HCT116 (cell line): Measurements from ENCODE around the gene PIK3CA. TPM values are rescaled to one million over a fixed set of nuclear protein-coding genes. Genes with fewer than 3 reads are reported as not detected.

Experiments
- ATAC-seq: fragments of 200-7000 bp; cut with Tn5 transposase; 2 replicates; pipeline ENCODE4 v1.9.1; 2020; ENCODE audit warnings: mild to moderate bottlenecking, moderate library complexity
- BruUV-seq: library from RNA; stranded (reverse); fragments of 400-500 nt; replicated peaks from 2 replicates; lab custom pipeline; 2021; lab: Mats Ljungman, UMichigan
- CTCF ChIA-PET: fragments of 300-600 bp; sonication (Branson Sonifier 250); formaldehyde crosslinking; loops from one replicate; lab custom pipeline; 2021; ENCODE audit warnings: antibody characterized with exemption; lab: Charles Lee
- POLR2A ChIA-PET: fragments of 300-600, 350-600 bp; sonication (Branson Sonifier 250); formaldehyde crosslinking; loops from one replicate; lab custom pipeline; 2021; ENCODE audit warnings: antibody characterized with exemption; lab: Charles Lee
- RAD21 ChIA-PET, 2 experiments: fragments of 300-600 bp; sonication (Branson Sonifier 250); formaldehyde crosslinking; loops; one replicate each; lab custom pipeline; 2023; ENCODE audit warnings: low total read pairs in 2 of 2; ENCODE audit not compliant: uncharacterized antibody in 2 of 2, unreplicated experiment in 2 of 2, low non-redundant PET in 1 of 2; lab: Charles Lee
- DNase-seq: peaks from one replicate; pipeline ENCODE4 v3.0.0-alpha.2; 2010; ENCODE audit warnings: low read depth, low spot score
- H2AFZ ChIP-seq: fragments of 200-600 bp; shearing (Covaris generic), sonication (generic); 2 replicates; pipeline ENCODE4 v1.6.1; 2017; ENCODE audit warnings: low read depth, mixed run types, mixed read lengths, antibody characterized with exemption, low read length; ENCODE audit not compliant: poor library complexity, severe bottlenecking
- H3K27ac ChIP-seq: 2 replicates; pipeline ENCODE4 v1.5.1; 2012; ENCODE audit warnings: low read depth, low read length
- H3K27me3 ChIP-seq: fragments of 200-600 bp; sonication (generic); 2 replicates; pipeline ENCODE4 v1.6.1; 2016; ENCODE audit warnings: mixed run types, low read length, mixed read lengths; ENCODE audit not compliant: insufficient read depth
- H3K36me3 ChIP-seq, 2 experiments: fragments of 200-500 bp in 1 of 2; fragments of 200-600 bp in 1 of 2; sonication (Bioruptor generic) in 1 of 2; sonication (generic) in 1 of 2; 2 replicates each; pipeline versions ENCODE4 v1.5.1 to v1.6.1; 2014 to 2016; ENCODE audit warnings: low read length in 2 of 2, inconsistent platforms in 1 of 2, mixed read lengths in 1 of 2, mixed run types in 1 of 2; ENCODE audit not compliant: insufficient read depth in 2 of 2, control insufficient read depth in 1 of 2
- H3K4me1 ChIP-seq, 2 experiments: fragments of 200-600 bp in 1 of 2; sonication (generic) in 1 of 2; 2 replicates each; pipeline versions ENCODE4 v1.5.1 to v1.6.1; 2012 to 2017; ENCODE audit warnings: low read length in 2 of 2, inconsistent platforms in 1 of 2, mild to moderate bottlenecking in 1 of 2, mixed read lengths in 1 of 2, mixed run types in 1 of 2, moderate library complexity in 1 of 2; ENCODE audit not compliant: insufficient read depth in 2 of 2, control insufficient read depth in 1 of 2
- H3K4me2 ChIP-seq: fragments of 200-600 bp; sonication (generic); 2 replicates; pipeline ENCODE4 v1.6.1; 2017; ENCODE audit warnings: mixed run types, low read length, mixed read lengths
- H3K4me3 ChIP-seq, 2 experiments: fragments of 200-600 bp in 1 of 2; sonication (generic) in 1 of 2; replicated peaks in 1 of 2; 2 replicates each; pipeline ENCODE4 v1.5.1; 2011 to 2016; ENCODE audit warnings: low read length in 2 of 2, control low read depth in 1 of 2, low read depth in 1 of 2, mild to moderate bottlenecking in 1 of 2, mixed read lengths in 1 of 2, mixed run types in 1 of 2
- H3K79me2 ChIP-seq: fragments of 200-600 bp; sonication (generic); 2 replicates; pipeline ENCODE4 v1.6.1; 2017; ENCODE audit warnings: mild to moderate bottlenecking, mixed run types, low read length, moderate library complexity, mixed read lengths; ENCODE audit not compliant: insufficient read depth
- H3K9ac ChIP-seq: fragments of 200-600 bp; sonication (generic); 2 replicates; pipeline ENCODE4 v1.6.1; 2016; ENCODE audit warnings: low read length, mixed read lengths
- H3K9me2 ChIP-seq: fragments of 200-600 bp; sonication (generic), shearing (Covaris generic); 2 replicates; pipeline ENCODE4 v1.6.1; 2017; ENCODE audit warnings: mixed run types, mild to moderate bottlenecking, moderate library complexity; ENCODE audit not compliant: insufficient read depth
- H3K9me3 ChIP-seq, 2 experiments: fragments of 200-500 bp in 1 of 2; fragments of 200-600 bp in 1 of 2; sonication (Bioruptor generic) in 1 of 2; sonication (generic) in 1 of 2; 2 replicates each; pipeline ENCODE4 v1.6.1; 2014 to 2017; ENCODE audit warnings: low read length in 2 of 2, mixed read lengths in 2 of 2, inconsistent platforms in 1 of 2, low read depth in 1 of 2, mild to moderate bottlenecking in 1 of 2, mixed run types in 1 of 2, moderate library complexity in 1 of 2; ENCODE audit not compliant: control insufficient read depth in 1 of 2, insufficient read depth in 1 of 2
- H4K20me1 ChIP-seq: fragments of 200-600 bp; sonication (generic), shearing (Covaris generic); 2 replicates; pipeline ENCODE4 v1.6.1; 2017; ENCODE audit warnings: mixed run types, mild to moderate bottlenecking, moderate library complexity; ENCODE audit not compliant: insufficient read depth
- ELF1 ChIP-seq: IDR thresholded peaks from 2 replicates; pipeline ENCODE4 v1.6.1; 2012; ENCODE audit warnings: low read depth, borderline replicate concordance
- EZH2phosphoT487 ChIP-seq: fragments of 200-600 bp; IDR thresholded peaks from 2 replicates; pipeline ENCODE4 v1.6.1; 2018; ENCODE audit warnings: antibody characterized with exemption, borderline replicate concordance
- FOSL1 ChIP-seq: IDR thresholded peaks from 2 replicates; pipeline ENCODE4 v1.6.1; 2012; ENCODE audit warnings: low read depth
- POLR2AphosphoS5 ChIP-seq: IDR thresholded peaks from 2 replicates; pipeline ENCODE4 v1.6.1; 2011; ENCODE audit warnings: mild to moderate bottlenecking, low read depth, low read length, moderate library complexity
- RAD21 ChIP-seq: IDR thresholded peaks from 2 replicates; pipeline ENCODE4 v1.6.1; 2012; ENCODE audit warnings: low read depth, mild to moderate bottlenecking
- SIN3A ChIP-seq: IDR thresholded peaks from 2 replicates; pipeline ENCODE4 v1.6.1; 2012; ENCODE audit warnings: low read depth
- SP1 ChIP-seq: IDR thresholded peaks from 2 replicates; pipeline ENCODE4 v1.6.1; 2012; ENCODE audit warnings: low read depth
- SRF ChIP-seq: IDR thresholded peaks from 2 replicates; pipeline ENCODE4 v1.6.1; 2012; ENCODE audit warnings: low read depth
- TCF7L2 ChIP-seq: IDR thresholded peaks from 2 replicates; pipeline ENCODE4 v1.7.0; 2011; ENCODE audit warnings: borderline replicate concordance, inconsistent platforms; ENCODE audit not compliant: insufficient read depth, insufficient read length; ENCODE audit errors: extremely low read depth
- YY1 ChIP-seq: IDR thresholded peaks from 2 replicates; pipeline ENCODE4 v1.6.1; 2011; ENCODE audit warnings: low read length, low read depth, moderate library complexity, mild to moderate bottlenecking; ENCODE audit not compliant: insufficient replicate concordance; ENCODE audit errors: extremely low read depth
- ZFX ChIP-seq: fragments of 450-650 bp; IDR thresholded peaks from 2 replicates; pipeline ENCODE4 v1.6.1; 2017
- intact Hi-C: fragments of 100-400 bp; cut with micrococcal nuclease; formaldehyde crosslinking; loops from 2 replicates; pipeline ENCODE4 v1.10.0; 2022
- total RNA-seq: library from RNA; stranded (reverse); gene quantifications from one replicate; pipeline ENCODE4 v1.2.1, GENCODE V29; 2021; ENCODE audit not compliant: unreplicated experiment
- TF ChIP-seq, protein P1 (sequence below): IDR thresholded peaks from 2 replicates; pipeline ENCODE4 v1.6.1; 2012
- TF ChIP-seq, protein P2 (sequence below): IDR thresholded peaks from 2 replicates; pipeline ENCODE4 v1.6.1; 2012; ENCODE audit warnings: low read depth
- TF ChIP-seq, protein P3 (sequence below): IDR thresholded peaks from 2 replicates; pipeline ENCODE4 v1.6.1; 2011; ENCODE audit warnings: mild to moderate bottlenecking, low read length, moderate library complexity; ENCODE audit not compliant: insufficient replicate concordance; ENCODE audit errors: extremely low read depth

PIK3CA gene
- total RNA-seq, 1 experiment from 2014 or later, result 17.9 TPM

DNA sequence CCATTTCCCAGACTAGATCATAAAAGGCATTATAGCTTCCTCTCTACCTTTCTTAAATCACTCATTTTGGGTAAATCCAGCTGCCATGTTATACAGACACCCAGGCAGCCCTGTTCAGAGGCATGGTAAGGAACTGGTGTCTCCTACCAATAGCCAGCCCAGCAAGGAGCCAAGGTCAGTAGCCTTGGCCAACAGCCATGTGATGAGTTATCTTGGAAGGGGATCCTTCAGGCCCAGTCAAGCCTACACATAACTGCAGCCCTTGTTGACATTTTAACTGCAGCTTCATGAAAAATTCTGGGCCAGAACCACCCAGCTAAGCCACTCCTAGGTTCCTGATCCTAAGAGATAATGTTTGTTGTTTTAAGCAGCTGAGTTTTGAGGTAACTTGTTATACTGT, 47.5 kb upstream of the PIK3CA start:
- BruUV-seq, result no TSS peak
- CTCF ChIA-PET, result no interaction called here
- ATAC-seq (no peak), DNase-seq (no peak)
- Histone ChIP-seq H3K4me3 (no peak overlapping the region), H3K4me2 (no peak overlapping the region), H4K20me1 (no peaks in the 10 kb centered on the region), H3K36me3 (no peaks in the 10 kb centered on the region), H3K9me3 (no peaks in the 10 kb centered on the region), H3K9ac (no peak overlapping the region), H2AFZ (peak overlapping the region; percentile 31), H3K27me3 (no peaks in the 10 kb centered on the region), H3K79me2 (no peaks in the 10 kb centered on the region), H3K4me1 (peaks cover 0 to 5% of the 10 kb centered on the region in 2 experiments; a peak in 1 of 4 replicates), H3K9me2 (no peaks in the 10 kb centered on the region), H3K27ac (no peak overlapping the region)
- intact Hi-C loops, result no loop called here
- TF ChIP-seq YY1 (no peak), ELF1 (no peak), TCF7L2 (no peak), POLR2AphosphoS5 (no peak)
- POLR2A ChIA-PET, result no interaction called here
- RAD21 ChIA-PET, result no interaction called here

DNA sequence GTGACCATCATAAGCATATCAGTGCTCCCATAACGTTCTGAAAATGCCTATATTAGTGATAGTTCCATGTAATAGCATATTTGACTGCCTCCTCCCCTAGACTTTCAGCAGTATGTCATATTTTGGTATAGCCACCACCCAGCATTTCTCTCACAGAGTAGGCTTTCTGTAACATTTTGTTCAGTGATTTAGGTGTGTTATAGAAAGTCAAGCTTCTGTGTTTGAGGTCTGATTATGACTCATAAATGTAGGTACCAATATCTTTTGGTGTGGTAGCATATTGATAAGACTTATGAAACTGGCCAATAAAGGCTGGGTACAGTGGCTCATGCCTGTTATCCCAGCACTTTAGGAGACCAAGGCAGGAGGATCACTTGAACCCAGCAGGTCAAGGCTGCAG, 42.3 kb upstream of the PIK3CA start:
- RAD21 ChIA-PET, result no interaction called here
- Histone ChIP-seq H2AFZ (no peak overlapping the region), H3K9me3 (no peaks in the 10 kb centered on the region), H3K36me3 (no peaks in the 10 kb centered on the region), H3K4me1 (no peaks in the 10 kb centered on the region), H3K27me3 (no peaks in the 10 kb centered on the region), H3K79me2 (no peaks in the 10 kb centered on the region), H3K27ac (no peak overlapping the region), H4K20me1 (no peaks in the 10 kb centered on the region), H3K9me2 (no peaks in the 10 kb centered on the region), H3K4me3 (no peak overlapping the region), H3K9ac (no peak overlapping the region)
- CTCF ChIA-PET, result interaction anchor here (1.2 to 2.2 kb wide), 3 partner anchors 10 to 216 kb away, joined by 3 to 11 read pairs (median 6); no protein-coding TSS in a partner anchor
- ATAC-seq (no peak), DNase-seq (no peak)
- no TSS peak for BruUV-seq
- POLR2A ChIA-PET, result no interaction called here
- intact Hi-C loops, result loop anchor here (1.0 kb wide), 1 partner anchor 210 kb away; no protein-coding TSS in a partner anchor
- TF ChIP-seq, protein P1, sequence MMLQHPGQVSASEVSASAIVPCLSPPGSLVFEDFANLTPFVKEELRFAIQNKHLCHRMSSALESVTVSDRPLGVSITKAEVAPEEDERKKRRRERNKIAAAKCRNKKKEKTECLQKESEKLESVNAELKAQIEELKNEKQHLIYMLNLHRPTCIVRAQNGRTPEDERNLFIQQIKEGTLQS, result no peak
- TF ChIP-seq RAD21 (no peak), SRF (no peak), SP1 (no peak), SIN3A (no peak), EZH2phosphoT487 (no peak), FOSL1 (no peak), ZFX (no peak), POLR2AphosphoS5 (no peak)
- TF ChIP-seq, protein P2, sequence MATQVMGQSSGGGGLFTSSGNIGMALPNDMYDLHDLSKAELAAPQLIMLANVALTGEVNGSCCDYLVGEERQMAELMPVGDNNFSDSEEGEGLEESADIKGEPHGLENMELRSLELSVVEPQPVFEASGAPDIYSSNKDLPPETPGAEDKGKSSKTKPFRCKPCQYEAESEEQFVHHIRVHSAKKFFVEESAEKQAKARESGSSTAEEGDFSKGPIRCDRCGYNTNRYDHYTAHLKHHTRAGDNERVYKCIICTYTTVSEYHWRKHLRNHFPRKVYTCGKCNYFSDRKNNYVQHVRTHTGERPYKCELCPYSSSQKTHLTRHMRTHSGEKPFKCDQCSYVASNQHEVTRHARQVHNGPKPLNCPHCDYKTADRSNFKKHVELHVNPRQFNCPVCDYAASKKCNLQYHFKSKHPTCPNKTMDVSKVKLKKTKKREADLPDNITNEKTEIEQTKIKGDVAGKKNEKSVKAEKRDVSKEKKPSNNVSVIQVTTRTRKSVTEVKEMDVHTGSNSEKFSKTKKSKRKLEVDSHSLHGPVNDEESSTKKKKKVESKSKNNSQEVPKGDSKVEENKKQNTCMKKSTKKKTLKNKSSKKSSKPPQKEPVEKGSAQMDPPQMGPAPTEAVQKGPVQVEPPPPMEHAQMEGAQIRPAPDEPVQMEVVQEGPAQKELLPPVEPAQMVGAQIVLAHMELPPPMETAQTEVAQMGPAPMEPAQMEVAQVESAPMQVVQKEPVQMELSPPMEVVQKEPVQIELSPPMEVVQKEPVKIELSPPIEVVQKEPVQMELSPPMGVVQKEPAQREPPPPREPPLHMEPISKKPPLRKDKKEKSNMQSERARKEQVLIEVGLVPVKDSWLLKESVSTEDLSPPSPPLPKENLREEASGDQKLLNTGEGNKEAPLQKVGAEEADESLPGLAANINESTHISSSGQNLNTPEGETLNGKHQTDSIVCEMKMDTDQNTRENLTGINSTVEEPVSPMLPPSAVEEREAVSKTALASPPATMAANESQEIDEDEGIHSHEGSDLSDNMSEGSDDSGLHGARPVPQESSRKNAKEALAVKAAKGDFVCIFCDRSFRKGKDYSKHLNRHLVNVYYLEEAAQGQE, result no peak
- TF ChIP-seq, protein P3, sequence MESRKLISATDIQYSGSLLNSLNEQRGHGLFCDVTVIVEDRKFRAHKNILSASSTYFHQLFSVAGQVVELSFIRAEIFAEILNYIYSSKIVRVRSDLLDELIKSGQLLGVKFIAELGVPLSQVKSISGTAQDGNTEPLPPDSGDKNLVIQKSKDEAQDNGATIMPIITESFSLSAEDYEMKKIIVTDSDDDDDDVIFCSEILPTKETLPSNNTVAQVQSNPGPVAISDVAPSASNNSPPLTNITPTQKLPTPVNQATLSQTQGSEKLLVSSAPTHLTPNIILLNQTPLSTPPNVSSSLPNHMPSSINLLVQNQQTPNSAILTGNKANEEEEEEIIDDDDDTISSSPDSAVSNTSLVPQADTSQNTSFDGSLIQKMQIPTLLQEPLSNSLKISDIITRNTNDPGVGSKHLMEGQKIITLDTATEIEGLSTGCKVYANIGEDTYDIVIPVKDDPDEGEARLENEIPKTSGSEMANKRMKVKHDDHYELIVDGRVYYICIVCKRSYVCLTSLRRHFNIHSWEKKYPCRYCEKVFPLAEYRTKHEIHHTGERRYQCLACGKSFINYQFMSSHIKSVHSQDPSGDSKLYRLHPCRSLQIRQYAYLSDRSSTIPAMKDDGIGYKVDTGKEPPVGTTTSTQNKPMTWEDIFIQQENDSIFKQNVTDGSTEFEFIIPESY, result no peak
- TF ChIP-seq, all 23 proteins: peak for 0
- no peak overlapping the region for H3K4me2 ChIP-seq
